Measurements from ENCODE around the gene S100A8.
A peak's percentile ranks its signal among the peaks of the same experiment; 100 is the strongest.

Gene S100A8

DNA sequence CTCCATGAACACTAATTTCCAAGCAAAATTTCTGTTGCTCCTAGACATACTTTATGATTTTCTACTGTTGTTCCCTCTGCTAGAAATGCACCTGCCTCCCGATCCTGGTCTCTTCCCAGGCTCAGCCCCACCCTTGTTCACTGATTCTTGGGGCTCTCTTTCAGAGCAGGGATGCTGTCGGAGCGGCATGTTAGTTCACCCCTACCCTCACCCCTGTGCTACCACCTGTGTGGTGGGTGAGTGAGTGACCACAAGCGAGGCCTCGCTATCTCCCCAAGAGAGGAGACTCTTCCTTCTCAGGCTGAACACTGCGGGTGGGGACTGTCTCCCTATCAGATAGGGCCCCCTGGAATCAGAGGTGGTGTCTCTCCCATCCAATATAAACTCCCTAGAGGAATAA lies 4.9 kb upstream of the S100A8 start:
- no peak overlapping the region for H3K4me3 ChIP-seq (ENCODE audit: low read length)
- no peak for TF ChIP-seq CTCF (IDR thresholded peaks at IDR 0.05; ENCODE audit: insufficient read depth, low read depth, low read length, missing control alignments)
- no peak for DNase-seq (ENCODE audit: low read depth)

DNA sequence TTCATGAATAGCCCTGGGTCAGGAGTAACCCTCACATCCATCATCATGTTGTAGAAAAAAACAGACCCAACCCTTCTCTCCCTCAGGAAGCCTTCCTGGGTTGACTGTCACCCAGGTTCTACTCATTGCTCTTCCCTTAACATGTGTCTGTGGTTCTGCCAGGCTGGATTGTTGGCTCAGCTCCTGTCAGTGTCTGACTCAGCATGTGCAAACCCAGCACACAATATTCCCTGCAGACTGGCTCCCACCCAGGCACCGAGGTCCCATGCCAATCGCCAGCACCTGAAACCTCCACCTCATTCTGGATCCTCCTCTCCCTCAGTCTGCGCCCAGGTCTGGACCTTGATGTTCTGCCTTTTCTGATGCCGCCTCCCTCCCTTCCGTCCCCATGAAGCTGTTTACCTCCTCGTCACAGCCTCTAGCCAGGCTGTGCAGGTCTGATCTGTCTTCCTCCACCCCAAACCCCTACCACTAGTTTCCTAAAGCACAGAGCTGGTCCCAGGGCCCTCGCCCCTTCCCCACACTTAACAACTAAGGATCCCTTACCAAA lies 4.3 kb upstream of the S100A8 start:
- DNase-seq (ENCODE audit: low read depth): peak; percentile 84
- H3K4me3 ChIP-seq (ENCODE audit: low read length): no peak overlapping the region
- TF ChIP-seq CTCF (IDR thresholded peaks at IDR 0.05; ENCODE audit: insufficient read depth, low read depth, low read length, missing control alignments): no peak

- no peak for TF ChIP-seq CTCF (IDR thresholded peaks at IDR 0.05; ENCODE audit: insufficient read depth, low read depth, low read length, missing control alignments)
- no peak overlapping the region for H3K4me3 ChIP-seq (ENCODE audit: low read length)
- no peak for DNase-seq (ENCODE audit: low read depth)
Observed at GRCh38 chr1:153394391-153394790, 3.5 kb upstream of the S100A8 start.

DNA sequence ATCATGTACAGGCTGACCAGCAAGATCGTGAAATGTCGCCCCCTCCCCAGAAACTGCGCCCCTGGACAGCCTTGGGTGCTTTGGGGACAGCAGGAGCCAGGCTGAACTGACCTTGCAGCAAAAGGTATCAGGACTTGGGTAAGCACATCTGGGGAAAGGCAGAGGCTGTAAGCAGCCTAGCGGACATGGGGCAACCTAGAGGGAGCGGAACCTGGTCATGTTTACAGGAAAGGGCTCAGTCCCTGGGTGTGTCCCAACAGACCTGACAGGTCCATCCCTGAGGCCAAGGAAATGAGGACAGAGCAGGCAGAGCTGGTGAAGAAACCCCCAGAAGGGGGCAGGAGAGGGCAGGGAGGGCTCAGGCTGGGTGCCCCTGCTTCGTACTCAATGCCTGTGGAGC lies 3.1 kb upstream of the S100A8 start:
- peak; percentile 51 for DNase-seq (ENCODE audit: low read depth)
- TF ChIP-seq CTCF (IDR thresholded peaks at IDR 0.05; ENCODE audit: insufficient read depth, low read depth, low read length, missing control alignments): peak; percentile 4
- H3K4me3 ChIP-seq (ENCODE audit: low read length): no peak overlapping the region

- no peak for TF ChIP-seq CTCF (IDR thresholded peaks at IDR 0.05; ENCODE audit: insufficient read depth, low read depth, low read length, missing control alignments)
- H3K4me3 ChIP-seq (ENCODE audit: low read length): no peak overlapping the region
Observed at GRCh38 chr1:153392822-153393221, 1.9 kb upstream of the S100A8 start.

DNA sequence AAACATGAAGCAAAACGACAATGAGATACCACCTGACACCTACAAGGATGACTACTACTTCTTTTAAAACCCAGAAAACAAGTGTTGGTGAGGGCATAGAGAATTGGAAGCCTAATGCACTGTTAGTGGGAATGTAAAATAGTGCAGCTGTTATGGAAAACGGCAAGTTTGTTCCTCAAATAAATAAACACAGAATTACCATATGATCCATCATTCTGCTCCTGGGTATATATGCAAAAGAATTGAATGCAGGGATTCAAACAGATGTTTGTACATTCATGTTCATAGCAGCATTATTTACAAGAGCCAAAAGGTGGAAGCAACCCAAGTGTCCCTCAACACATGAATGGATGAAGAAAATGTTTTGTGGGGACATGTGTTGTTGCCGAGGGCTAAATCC lies 1.4 kb upstream of the S100A8 start:
- no peak for TF ChIP-seq CTCF (IDR thresholded peaks at IDR 0.05; ENCODE audit: insufficient read depth, low read depth, low read length, missing control alignments)
- no peak for DNase-seq (ENCODE audit: low read depth)
- no peak overlapping the region for H3K4me3 ChIP-seq (ENCODE audit: low read length)

More at GRCh38 chr1:153392822-153393221, 1.9 kb upstream of the S100A8 start:
- no peak for DNase-seq (ENCODE audit: low read depth)
